ENCODE data around the gene SEC16B.

DNA sequence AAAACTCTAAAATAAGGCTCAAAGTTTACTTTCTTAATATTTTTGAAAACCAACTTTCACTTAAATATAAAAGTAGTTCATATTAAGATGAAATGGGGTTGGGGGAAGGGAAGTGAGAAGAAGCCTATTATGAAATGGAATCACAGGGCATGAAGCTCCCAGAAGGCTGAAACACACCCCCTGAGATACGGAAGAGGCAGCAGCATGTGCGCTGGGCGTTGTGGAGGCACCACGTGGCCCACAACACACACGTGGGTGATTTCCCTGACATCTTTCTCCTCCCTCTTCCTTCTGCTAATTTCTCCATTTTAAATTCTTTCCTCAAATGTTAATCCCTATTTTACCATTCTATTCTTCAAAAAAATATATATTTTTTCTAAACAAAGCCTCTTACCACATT, 35.6 kb upstream of the SEC16B start:
- TF ChIP-seq, protein P1, sequence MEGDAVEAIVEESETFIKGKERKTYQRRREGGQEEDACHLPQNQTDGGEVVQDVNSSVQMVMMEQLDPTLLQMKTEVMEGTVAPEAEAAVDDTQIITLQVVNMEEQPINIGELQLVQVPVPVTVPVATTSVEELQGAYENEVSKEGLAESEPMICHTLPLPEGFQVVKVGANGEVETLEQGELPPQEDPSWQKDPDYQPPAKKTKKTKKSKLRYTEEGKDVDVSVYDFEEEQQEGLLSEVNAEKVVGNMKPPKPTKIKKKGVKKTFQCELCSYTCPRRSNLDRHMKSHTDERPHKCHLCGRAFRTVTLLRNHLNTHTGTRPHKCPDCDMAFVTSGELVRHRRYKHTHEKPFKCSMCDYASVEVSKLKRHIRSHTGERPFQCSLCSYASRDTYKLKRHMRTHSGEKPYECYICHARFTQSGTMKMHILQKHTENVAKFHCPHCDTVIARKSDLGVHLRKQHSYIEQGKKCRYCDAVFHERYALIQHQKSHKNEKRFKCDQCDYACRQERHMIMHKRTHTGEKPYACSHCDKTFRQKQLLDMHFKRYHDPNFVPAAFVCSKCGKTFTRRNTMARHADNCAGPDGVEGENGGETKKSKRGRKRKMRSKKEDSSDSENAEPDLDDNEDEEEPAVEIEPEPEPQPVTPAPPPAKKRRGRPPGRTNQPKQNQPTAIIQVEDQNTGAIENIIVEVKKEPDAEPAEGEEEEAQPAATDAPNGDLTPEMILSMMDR (IDR thresholded peaks at IDR 0.05), result no peak
- TF ChIP-seq POLR2A (IDR thresholded peaks at IDR 0.05) (no peak), EP300 (IDR thresholded peaks at IDR 0.05) (no peak)

Measured in gastroesophageal sphincter (tissue), 3 donors.